RWPE1 (cell line): ENCODE results near the gene KCTD16.

Experiments
- CTCF ChIA-PET: fragments of 350-600 bp; sonication (Branson Sonifier 250); formaldehyde crosslinking; extraction: SDS; loops from one replicate; lab custom pipeline; 2021; lab: Yijun Ruan, JAX
- POLR2A ChIA-PET: fragments of 400-600 bp; formaldehyde crosslinking; extraction: SDS; loops from one replicate; lab custom pipeline; 2020; ENCODE audit warnings: antibody characterized with exemption; ENCODE audit not compliant: low non-redundant PET; lab: Yijun Ruan, JAX
- DNase-seq: peaks from one replicate; pipeline ENCODE4 v3.0.0; 2012; ENCODE audit warnings: low spot score
- H3K27ac ChIP-seq: fragments of 450-650 bp; 2 replicates; pipeline ENCODE4 v1.5.1; 2017
- TF ChIP-seq, protein P1 (sequence below): fragments of 450-650 bp; conservative IDR thresholded peaks from 2 replicates; pipeline ENCODE4 v1.5.1; 2017; ENCODE audit warnings: low read depth, mild to moderate bottlenecking

KCTD16 gene

GRCh38 chr5:144206141-144206540 lies 35.5 kb downstream of the KCTD16 start:
- H3K27ac ChIP-seq = no peak overlapping the region
- TF ChIP-seq, protein P1, sequence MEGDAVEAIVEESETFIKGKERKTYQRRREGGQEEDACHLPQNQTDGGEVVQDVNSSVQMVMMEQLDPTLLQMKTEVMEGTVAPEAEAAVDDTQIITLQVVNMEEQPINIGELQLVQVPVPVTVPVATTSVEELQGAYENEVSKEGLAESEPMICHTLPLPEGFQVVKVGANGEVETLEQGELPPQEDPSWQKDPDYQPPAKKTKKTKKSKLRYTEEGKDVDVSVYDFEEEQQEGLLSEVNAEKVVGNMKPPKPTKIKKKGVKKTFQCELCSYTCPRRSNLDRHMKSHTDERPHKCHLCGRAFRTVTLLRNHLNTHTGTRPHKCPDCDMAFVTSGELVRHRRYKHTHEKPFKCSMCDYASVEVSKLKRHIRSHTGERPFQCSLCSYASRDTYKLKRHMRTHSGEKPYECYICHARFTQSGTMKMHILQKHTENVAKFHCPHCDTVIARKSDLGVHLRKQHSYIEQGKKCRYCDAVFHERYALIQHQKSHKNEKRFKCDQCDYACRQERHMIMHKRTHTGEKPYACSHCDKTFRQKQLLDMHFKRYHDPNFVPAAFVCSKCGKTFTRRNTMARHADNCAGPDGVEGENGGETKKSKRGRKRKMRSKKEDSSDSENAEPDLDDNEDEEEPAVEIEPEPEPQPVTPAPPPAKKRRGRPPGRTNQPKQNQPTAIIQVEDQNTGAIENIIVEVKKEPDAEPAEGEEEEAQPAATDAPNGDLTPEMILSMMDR = no peak
- ChIA-PET CTCF (interaction anchor here (0.6 to 1.2 kb wide), 4 partner anchors 147 to 262 kb away, joined by 3 to 4 read pairs (median 4); no protein-coding TSS in a partner anchor), POLR2A (no interaction called here)
- DNase-seq = no peak

GRCh38 chr5:144207875-144208444 lies 37.3 kb downstream of the KCTD16 start:
- ChIA-PET CTCF (no interaction called here), POLR2A (no interaction called here)
- TF ChIP-seq, protein P1 = no peak
- H3K27ac ChIP-seq = no peak overlapping the region
- no peak for DNase-seq

GRCh38 chr5:144209361-144209760 lies 38.7 kb downstream of the KCTD16 start:
- TF ChIP-seq, protein P1 = no peak
- POLR2A ChIA-PET = no interaction called here
- CTCF ChIA-PET = interaction anchor here (0.6 kb wide), 1 partner anchor 64 kb away, joined by 3 read pairs; no protein-coding TSS in a partner anchor
- no peak for DNase-seq
- no peak overlapping the region for H3K27ac ChIP-seq

DNA sequence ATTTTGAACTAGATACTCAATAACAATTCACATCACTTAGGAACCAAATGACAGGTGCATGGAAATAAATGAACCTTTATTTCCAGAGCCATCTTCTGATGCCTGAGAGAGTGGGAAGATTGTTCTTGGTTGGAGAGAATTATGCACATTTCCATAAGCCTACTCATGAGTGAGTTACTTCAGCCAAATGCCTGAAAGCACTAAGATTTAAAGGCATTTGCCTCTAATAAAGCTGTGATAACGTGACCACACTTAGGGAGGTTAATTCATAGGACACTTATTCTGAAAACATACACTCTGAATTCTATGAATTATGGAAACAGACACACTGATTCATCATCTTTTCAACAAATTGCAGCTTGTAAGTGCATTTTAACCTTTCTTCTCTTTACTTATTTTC lies 40.0 kb downstream of the KCTD16 start:
- DNase-seq = no peak
- no peak overlapping the region for H3K27ac ChIP-seq
- ChIA-PET POLR2A (no interaction called here), CTCF (no interaction called here)
- TF ChIP-seq, protein P1 = no peak

DNA sequence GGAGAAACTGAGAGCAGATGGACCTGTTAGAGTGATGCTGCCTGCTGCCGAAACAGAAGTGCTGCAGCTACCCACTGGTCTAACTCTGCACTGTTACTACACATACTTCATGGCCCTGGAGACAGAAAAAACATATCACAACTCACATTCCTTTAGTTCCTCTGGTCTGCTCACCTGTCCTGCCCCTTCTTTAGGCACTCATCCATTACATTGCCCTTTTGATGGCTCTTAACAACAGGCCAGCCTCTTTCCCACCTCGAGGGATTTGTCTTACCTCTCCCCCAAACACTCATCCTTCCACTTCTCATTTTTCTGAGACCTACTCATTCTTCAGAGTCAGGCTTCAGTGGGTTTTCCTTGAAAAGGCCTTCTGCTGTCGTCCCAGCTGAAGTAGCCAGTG lies 49.2 kb downstream of the KCTD16 start:
- TF ChIP-seq, protein P1 = no peak
- DNase-seq = no peak
- POLR2A ChIA-PET = no interaction called here
- H3K27ac ChIP-seq = no peak overlapping the region
- CTCF ChIA-PET = no interaction called here

DNA sequence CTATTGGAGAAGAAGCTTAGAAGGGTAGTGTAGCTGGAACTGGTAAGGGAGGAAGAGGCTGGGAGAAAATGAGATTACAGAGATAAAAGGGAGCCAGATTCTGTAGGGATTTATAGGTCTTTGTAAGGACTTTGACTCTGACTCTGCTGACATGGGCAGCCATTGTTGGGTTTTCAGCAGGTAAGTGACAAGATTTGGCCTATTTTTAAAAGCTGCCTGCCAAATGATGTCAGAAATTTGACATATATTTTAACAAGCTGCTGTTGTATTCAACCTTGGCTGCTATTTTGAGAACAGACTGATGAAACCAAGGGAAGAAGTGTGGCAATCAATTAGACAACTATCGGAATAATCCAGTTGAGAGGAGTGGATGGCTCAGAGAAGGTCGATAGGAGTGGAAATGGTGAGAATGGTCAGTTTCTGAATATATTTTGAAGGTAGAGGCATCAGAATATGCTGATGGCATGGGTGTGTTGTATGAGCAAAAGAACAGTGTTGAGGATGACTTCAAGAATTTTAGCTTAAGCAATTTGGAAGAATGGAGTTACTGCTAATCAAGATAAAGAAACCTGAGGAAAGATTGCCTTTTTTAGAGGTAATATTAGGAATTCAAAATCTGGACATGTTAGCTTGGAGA lies 56.8 kb downstream of the KCTD16 start:
- no peak for DNase-seq
- CTCF ChIA-PET = interaction anchor here (0.7 kb wide), 1 partner anchor 11 kb away, joined by 4 read pairs; no protein-coding TSS in a partner anchor
- POLR2A ChIA-PET = no interaction called here
- TF ChIP-seq, protein P1 = no peak
- H3K27ac ChIP-seq = no peak overlapping the region
